ENCODE measurements around the gene EFEMP2. TPM values are rescaled to one million over a fixed set of nuclear protein-coding genes. Genes with fewer than 3 reads are reported as not detected.

The EFEMP2 gene
- total and polyA plus RNA-seq, 10 of the 15 experiments (the other 5 are each of a cell fraction or from before 2014, with no cell fraction given): 0.24 to 13.2 (median 1.3) TPM; not detected in 1

- TF ChIP-seq REST (IDR thresholded peaks at IDR 0.05; ENCODE audit: low read depth, low read length) (no peak), MXI1 (IDR thresholded peaks at IDR 0.05; ENCODE audit: low read depth, low read length) (no peak; the same call in 1 of the 2 replicates), SIX5 (IDR thresholded peaks at IDR 0.05; ENCODE audit: low read depth, low read length, severe bottlenecking) (no peak), ZZZ3 (IDR thresholded peaks at IDR 0.05; ENCODE audit: control insufficient read depth, insufficient read length, low read depth) (no peak), HDGF (IDR thresholded peaks at IDR 0.05) (0 out of 2 replicates have a peak, but pooled peaks have one; percentile 50), HSF1 (IDR thresholded peaks at IDR 0.05; ENCODE audit: low read depth, low read length) (no peak), ELK1 (IDR thresholded peaks at IDR 0.05; ENCODE audit: low read depth, low read length) (peak; percentile 90), BRCA1 (IDR thresholded peaks at IDR 0.05; ENCODE audit: low read depth, low read length) (no peak; the same call in 1 of the 2 replicates), SMARCA5 (IDR thresholded peaks at IDR 0.05) (0 out of 2 replicates have a peak, but pooled peaks have one; percentile 48), BHLHE40 (IDR thresholded peaks at IDR 0.05; ENCODE audit: borderline replicate concordance in 1 of 2, low read depth in 2 of 2, low read length in 1 of 2) (peak; percentile 68 to 86), SKIL (IDR thresholded peaks at IDR 0.05; ENCODE audit: low read depth, poor library complexity, severe bottlenecking) (no peak), RELB (IDR thresholded peaks at IDR 0.05; ENCODE audit: low read depth) (no peak), CREB1 (IDR thresholded peaks at IDR 0.05; ENCODE audit: low read depth) (peak; percentile 96), ZBED1 (IDR thresholded peaks at IDR 0.05; ENCODE audit: borderline replicate concordance) (no peak), CTCF (IDR thresholded peaks at IDR 0.05 in 2 of 3, conservative IDR thresholded peaks at IDR 0.05 in 1 of 3; ENCODE audit: control insufficient read depth in 2 of 3, extremely low read depth in 1 of 3, insufficient read depth in 1 of 3, low read depth in 3 of 3, low read length in 3 of 3) (no peak)
Observed at GRCh38 chr11:65900125-65900898, 27.7 kb upstream of the EFEMP2 start, which contains the start of gene FOSL1 (continued).

Data from GM12878 (cell line).